Measurements from ENCODE around the gene PDPK1. TPM values are rescaled to one million over a fixed set of nuclear protein-coding genes. Genes with fewer than 3 reads are reported as not detected.

The PDPK1 gene
- total RNA-seq, 1 donor from 2014 or later, result 44.6 TPM

- DNase-seq (ENCODE audit: low spot score in 2 of 2, unreplicated experiment in 2 of 2), result no peak
- H3K36me3 Mint-ChIP-seq, result no peaks in the 10 kb centered on the region
- H3K4me3 Mint-ChIP-seq, result peak overlapping the region; percentile 59
Measured at GRCh38 chr16:2518823-2519710, 18.8 kb upstream of the PDPK1 start.

GRCh38 chr16:2519711-2520080 lies 18.1 kb upstream of the PDPK1 start:
- H3K36me3 Mint-ChIP-seq, result peaks cover 6% of the 10 kb centered on the region
- H3K27me3 Mint-ChIP-seq (ENCODE audit: low read depth), result no peaks in the 10 kb centered on the region
- TF ChIP-seq CTCF (IDR thresholded peaks at IDR 0.05; ENCODE audit: unreplicated experiment), result no peak
- peak overlapping the region; percentile 96 for H3K27ac Mint-ChIP-seq
- no peaks in the 10 kb centered on the region for H3K9me3 Mint-ChIP-seq
- H3K4me3 Mint-ChIP-seq, result peak overlapping the region; percentile 59
- DNase-seq (ENCODE audit: low spot score in 2 of 2, unreplicated experiment in 2 of 2), result no peak
- peaks cover 40% of the 10 kb centered on the region for H3K4me1 Mint-ChIP-seq

More at GRCh38 chr16:2518823-2519710, 18.8 kb upstream of the PDPK1 start:
- no peaks in the 10 kb centered on the region for H3K9me3 Mint-ChIP-seq
- TF ChIP-seq CTCF (IDR thresholded peaks at IDR 0.05; ENCODE audit: unreplicated experiment), result no peak
- no peaks in the 10 kb centered on the region for H3K27me3 Mint-ChIP-seq (ENCODE audit: low read depth)
- peak overlapping the region; percentile 96 for H3K27ac Mint-ChIP-seq
- H3K4me1 Mint-ChIP-seq, result peaks cover 42% of the 10 kb centered on the region

GRCh38 chr16:2520097-2520783 lies 17.6 kb upstream of the PDPK1 start, which contains the start of gene AMDHD2:
Gene AMDHD2, plus strand, starts transcription at chr16:2520371. Its CDS starts 88 bp downstream, at chr16:2520459.
- Mint-ChIP-seq H3K36me3 (peaks cover 8% of the 10 kb centered on the region), H3K27me3 (ENCODE audit: low read depth) (no peaks in the 10 kb centered on the region), H3K9me3 (no peaks in the 10 kb centered on the region), H3K4me3 (peak within 1 kb of the TSS; percentile 77), H3K4me1 (peaks cover 35% of the 10 kb centered on the region), H3K27ac (peak within 1 kb of the TSS; percentile 96)
- no peak for TF ChIP-seq CTCF (IDR thresholded peaks at IDR 0.05; ENCODE audit: unreplicated experiment)
- DNase-seq (ENCODE audit: low spot score in 2 of 2, unreplicated experiment in 2 of 2), result peak; percentile 90 to 91

- Mint-ChIP-seq H3K27me3 (ENCODE audit: low read depth) (no peaks in the 10 kb centered on the region), H3K9me3 (no peaks in the 10 kb centered on the region), H3K4me3 (peak overlapping the region; percentile 77), H3K27ac (peak overlapping the region; percentile 89), H3K4me1 (peaks cover 28% of the 10 kb centered on the region), H3K36me3 (peaks cover 8% of the 10 kb centered on the region)
- no peak for TF ChIP-seq CTCF (IDR thresholded peaks at IDR 0.05; ENCODE audit: unreplicated experiment)
- DNase-seq (ENCODE audit: low spot score in 2 of 2, unreplicated experiment in 2 of 2), result no peak
Measured at GRCh38 chr16:2520784-2521531, 16.9 kb upstream of the PDPK1 start.

GRCh38 chr16:2523801-2524231 lies 14.0 kb upstream of the PDPK1 start:
- H3K27me3 Mint-ChIP-seq (ENCODE audit: low read depth), result no peaks in the 10 kb centered on the region
- H3K4me1 Mint-ChIP-seq, result peaks cover 12% of the 10 kb centered on the region
- H3K9me3 Mint-ChIP-seq, result no peaks in the 10 kb centered on the region
- H3K27ac Mint-ChIP-seq, result no peak overlapping the region
- no peak overlapping the region for H3K4me3 Mint-ChIP-seq
- H3K36me3 Mint-ChIP-seq, result peaks cover 8% of the 10 kb centered on the region
- no peak for DNase-seq (ENCODE audit: low spot score in 2 of 2, unreplicated experiment in 2 of 2)
- TF ChIP-seq CTCF (IDR thresholded peaks at IDR 0.05; ENCODE audit: unreplicated experiment), result no peak
